ENCODE data around the gene PIGQ. TPM values are rescaled to one million over a fixed set of nuclear protein-coding genes. Genes with fewer than 3 reads are reported as not detected.

The PIGQ gene
- total and polyA plus RNA-seq, 2 experiments from 2014 or later = 30.2 to 62.3 TPM

- peaks cover 4% of the 10 kb centered on the region; the same call in 2 of the 3 replicates for H3K4me1 Mint-ChIP-seq
- Histone ChIP-seq H3K4me2 (no peak overlapping the region), H3K27me3 (ENCODE audit: insufficient read depth) (peaks cover 12% of the 10 kb centered on the region), H3K4me1 (ENCODE audit: insufficient read depth) (peaks cover 17% of the 10 kb centered on the region), H2AFZ (no peak overlapping the region), H3K27ac (ENCODE audit: low read depth) (no peak overlapping the region), H3K4me3 (no peak overlapping the region), H3K9me2 (ENCODE audit: insufficient read depth) (no peaks in the 10 kb centered on the region), H3F3A (replicated peaks; ENCODE audit: low read depth) (0 out of 2 replicates have a peak, but pooled peaks cover 11% of the 10 kb centered on the region), H3K36me3 (ENCODE audit: insufficient read depth) (no peaks in the 10 kb centered on the region), H4K20me1 (replicated peaks; ENCODE audit: insufficient read depth) (no peaks in the 10 kb centered on the region), H3K79me2 (replicated peaks; ENCODE audit: insufficient read depth) (peaks cover 7% of the 10 kb centered on the region)
- H3K9me3 Mint-ChIP-seq = no peaks in the 10 kb centered on the region
- H3K27ac Mint-ChIP-seq = no peak overlapping the region
- H3K27me3 Mint-ChIP-seq (ENCODE audit: insufficient read depth, low read depth, poor library complexity) = peaks cover 6% of the 10 kb centered on the region
- no peak for DNase-seq (ENCODE audit: low spot score)
- TF ChIP-seq, protein P1, sequence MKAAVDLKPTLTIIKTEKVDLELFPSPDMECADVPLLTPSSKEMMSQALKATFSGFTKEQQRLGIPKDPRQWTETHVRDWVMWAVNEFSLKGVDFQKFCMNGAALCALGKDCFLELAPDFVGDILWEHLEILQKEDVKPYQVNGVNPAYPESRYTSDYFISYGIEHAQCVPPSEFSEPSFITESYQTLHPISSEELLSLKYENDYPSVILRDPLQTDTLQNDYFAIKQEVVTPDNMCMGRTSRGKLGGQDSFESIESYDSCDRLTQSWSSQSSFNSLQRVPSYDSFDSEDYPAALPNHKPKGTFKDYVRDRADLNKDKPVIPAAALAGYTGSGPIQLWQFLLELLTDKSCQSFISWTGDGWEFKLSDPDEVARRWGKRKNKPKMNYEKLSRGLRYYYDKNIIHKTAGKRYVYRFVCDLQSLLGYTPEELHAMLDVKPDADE (IDR thresholded peaks at IDR 0.05) = no peak
- TF ChIP-seq ZNF331 (CRISPR knock-in tag; IDR thresholded peaks at IDR 0.05; ENCODE audit: low read depth) (no peak), ZNF462 (CRISPR knock-in tag; IDR thresholded peaks at IDR 0.05) (no peak), EZH2 (IDR thresholded peaks at IDR 0.05; ENCODE audit: low read depth, unreplicated experiment) (no peak), EZH2phosphoT487 (IDR thresholded peaks at IDR 0.05; ENCODE audit: unreplicated experiment) (no peak), NANOG (IDR thresholded peaks at IDR 0.05; ENCODE audit: borderline replicate concordance) (no peak), CREB1 (CRISPR knock-in tag; IDR thresholded peaks at IDR 0.05; ENCODE audit: low read depth) (no peak), JUNB (IDR thresholded peaks at IDR 0.05; ENCODE audit: unreplicated experiment) (no peak), STAT1 (IDR thresholded peaks at IDR 0.05; ENCODE audit: unreplicated experiment) (no peak), CTCF (conservative IDR thresholded peaks at IDR 0.05; ENCODE audit: low read depth in 2 of 2) (no peak), POLR2AphosphoS5 (IDR thresholded peaks at IDR 0.05; ENCODE audit: low read depth) (no peak), ZNF114 (CRISPR knock-in tag; IDR thresholded peaks at IDR 0.05) (no peak)
- TF ChIP-seq, protein P2, sequence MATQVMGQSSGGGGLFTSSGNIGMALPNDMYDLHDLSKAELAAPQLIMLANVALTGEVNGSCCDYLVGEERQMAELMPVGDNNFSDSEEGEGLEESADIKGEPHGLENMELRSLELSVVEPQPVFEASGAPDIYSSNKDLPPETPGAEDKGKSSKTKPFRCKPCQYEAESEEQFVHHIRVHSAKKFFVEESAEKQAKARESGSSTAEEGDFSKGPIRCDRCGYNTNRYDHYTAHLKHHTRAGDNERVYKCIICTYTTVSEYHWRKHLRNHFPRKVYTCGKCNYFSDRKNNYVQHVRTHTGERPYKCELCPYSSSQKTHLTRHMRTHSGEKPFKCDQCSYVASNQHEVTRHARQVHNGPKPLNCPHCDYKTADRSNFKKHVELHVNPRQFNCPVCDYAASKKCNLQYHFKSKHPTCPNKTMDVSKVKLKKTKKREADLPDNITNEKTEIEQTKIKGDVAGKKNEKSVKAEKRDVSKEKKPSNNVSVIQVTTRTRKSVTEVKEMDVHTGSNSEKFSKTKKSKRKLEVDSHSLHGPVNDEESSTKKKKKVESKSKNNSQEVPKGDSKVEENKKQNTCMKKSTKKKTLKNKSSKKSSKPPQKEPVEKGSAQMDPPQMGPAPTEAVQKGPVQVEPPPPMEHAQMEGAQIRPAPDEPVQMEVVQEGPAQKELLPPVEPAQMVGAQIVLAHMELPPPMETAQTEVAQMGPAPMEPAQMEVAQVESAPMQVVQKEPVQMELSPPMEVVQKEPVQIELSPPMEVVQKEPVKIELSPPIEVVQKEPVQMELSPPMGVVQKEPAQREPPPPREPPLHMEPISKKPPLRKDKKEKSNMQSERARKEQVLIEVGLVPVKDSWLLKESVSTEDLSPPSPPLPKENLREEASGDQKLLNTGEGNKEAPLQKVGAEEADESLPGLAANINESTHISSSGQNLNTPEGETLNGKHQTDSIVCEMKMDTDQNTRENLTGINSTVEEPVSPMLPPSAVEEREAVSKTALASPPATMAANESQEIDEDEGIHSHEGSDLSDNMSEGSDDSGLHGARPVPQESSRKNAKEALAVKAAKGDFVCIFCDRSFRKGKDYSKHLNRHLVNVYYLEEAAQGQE (IDR thresholded peaks at IDR 0.05; ENCODE audit: unreplicated experiment) = no peak
- no peak for ATAC-seq
- no peaks in the 10 kb centered on the region for H3K36me3 Mint-ChIP-seq (ENCODE audit: low read depth)
- no peak overlapping the region for H3K4me3 Mint-ChIP-seq
Observed at GRCh38 chr16:565419-566330, 4.1 kb upstream of the PIGQ start.

All from GM23338 (cell line).